ENCODE measurements around the gene KREMEN2.

Gene KREMEN2

GRCh38 chr16:3007957-3008689 lies 44.0 kb downstream of the KREMEN2 start:
- DNase-seq = peak; percentile 30 to 38

- DNase-seq = no peak
These were observed 44.6 kb downstream of the KREMEN2 start for GRCh38 chr16:3008690-3009037.

- no peak for DNase-seq
These were observed 45.7 kb downstream of the KREMEN2 start for GRCh38 chr16:3009568-3010390.

GRCh38 chr16:3010510-3010909 lies 46.4 kb downstream of the KREMEN2 start:
- no peak for DNase-seq

- no peak for DNase-seq
These were observed 48.2 kb downstream of the KREMEN2 start for GRCh38 chr16:3012246-3012645.

- no peak for DNase-seq
These were observed 48.8 kb downstream of the KREMEN2 start, which contains the start of gene CLDN9 for GRCh38 chr16:3012828-3013420. CLDN9 (plus strand) TSS chr16:3012923; CDS start chr16:3013363, 440 bp downstream.

GRCh38 chr16:3013491-3013951 lies 49.4 kb downstream of the KREMEN2 start:
- DNase-seq = no peak

- DNase-seq = no peak
These were observed 50.1 kb downstream of the KREMEN2 start for GRCh38 chr16:3013998-3014690.

- DNase-seq = no peak
These were observed 50.9 kb downstream of the KREMEN2 start for GRCh38 chr16:3014971-3015370.

- DNase-seq = no peak
These were observed 51.9 kb downstream of the KREMEN2 start for GRCh38 chr16:3015865-3016521.

GRCh38 chr16:3017344-3017743 lies 53.3 kb downstream of the KREMEN2 start:
- DNase-seq = no peak

All from CD4-positive, alpha-beta T cell treated with Interleukin-4 for 1 hour (primary cell).